HEK293 (cell line): ENCODE data around the gene PDZD2.

Experiments
- CTCF ChIA-PET: fragments of 350-600 bp; formaldehyde crosslinking; extraction: SDS; loops from one replicate; lab custom pipeline; 2021; ENCODE audit warnings: antibody characterized with exemption; lab: Yijun Ruan, JAX
- POLR2A ChIA-PET: fragments of 300-600 bp; formaldehyde crosslinking; extraction: SDS; loops from one replicate; lab custom pipeline; 2020; ENCODE audit warnings: antibody characterized with exemption, inconsistent platforms; lab: Yijun Ruan, JAX
- H3K27ac ChIP-seq: fragments of 200-500 bp; sonication (Bioruptor generic); 2 replicates; pipeline ENCODE4 v1.5.1; 2014; ENCODE audit warnings: low read depth, low read length, control low read depth, inconsistent platforms; ENCODE audit errors: extremely low read depth
- H3K36me3 ChIP-seq, 2 experiments: fragments of 200-500 bp in 1 of 2; sonication (Bioruptor generic) in 1 of 2; 1 replicate in 1 of 2; 2 replicates in 1 of 2; pipeline ENCODE4 v1.5.1; 2014 to 2017; ENCODE audit warnings: inconsistent platforms in 2 of 2, low read length in 2 of 2; ENCODE audit not compliant: control insufficient read depth in 2 of 2, insufficient read depth in 1 of 2
- H3K4me1 ChIP-seq: fragments of 200-500 bp; sonication (Bioruptor generic); 2 replicates; pipeline ENCODE4 v1.5.1; 2014; ENCODE audit warnings: mild to moderate bottlenecking, low read length, inconsistent platforms; ENCODE audit not compliant: control insufficient read depth, insufficient read depth
- H3K4me3 ChIP-seq: 2 replicates; pipeline ENCODE4 v1.5.1; 2011; ENCODE audit warnings: low read depth, mild to moderate bottlenecking, control low read depth, low read length, moderate library complexity
- H3K9me3 ChIP-seq: fragments of 200-500 bp; sonication (Bioruptor generic); 2 replicates; pipeline ENCODE4 v1.5.1; 2014; ENCODE audit warnings: low read depth, low read length, inconsistent platforms; ENCODE audit not compliant: control insufficient read depth, insufficient read depth
- GLI2 ChIP-seq: fragments of 450-650 bp; formaldehyde crosslinking; IDR thresholded peaks from 2 replicates; pipeline ENCODE4; 2017; ENCODE audit warnings: missing biosample characterization, missing genetic modification characterization, low read depth, borderline replicate concordance
- MZF1 ChIP-seq: fragments of 450-650 bp; formaldehyde crosslinking; IDR thresholded peaks from 2 replicates; pipeline ENCODE4 v1.5.1; 2017; ENCODE audit warnings: missing biosample characterization, missing genetic modification characterization, borderline replicate concordance
- SALL2 ChIP-seq: fragments of 450-650 bp; formaldehyde crosslinking; IDR thresholded peaks from 2 replicates; pipeline ENCODE4 v1.5.0; 2017; ENCODE audit warnings: missing biosample characterization, mild to moderate bottlenecking, missing genetic modification characterization, borderline replicate concordance
- ZBTB17 ChIP-seq: fragments of 450-650 bp; formaldehyde crosslinking; IDR thresholded peaks from 2 replicates; pipeline ENCODE4 v1.5.1; 2016; ENCODE audit warnings: missing biosample characterization, missing genetic modification characterization
- ZBTB21 ChIP-seq: fragments of 450-650 bp; formaldehyde crosslinking; IDR thresholded peaks from 2 replicates; pipeline ENCODE4 v1.5.1; 2017; ENCODE audit warnings: missing biosample characterization, missing genetic modification characterization
- ZNF112 ChIP-seq: fragments of 450-650 bp; formaldehyde crosslinking; IDR thresholded peaks from 2 replicates; pipeline ENCODE4 v1.5.0; 2017; ENCODE audit warnings: missing biosample characterization, missing genetic modification characterization
- ZNF169 ChIP-seq: fragments of 450-650 bp; formaldehyde crosslinking; IDR thresholded peaks from 2 replicates; pipeline ENCODE4 v1.5.1; 2016; ENCODE audit warnings: missing biosample characterization, missing genetic modification characterization
- ZNF19 ChIP-seq: fragments of 450-650 bp; formaldehyde crosslinking; IDR thresholded peaks from 2 replicates; pipeline ENCODE4; 2016; ENCODE audit warnings: missing biosample characterization, missing genetic modification characterization, low read depth
- ZNF221 ChIP-seq: fragments of 450-650 bp; formaldehyde crosslinking; IDR thresholded peaks from 2 replicates; pipeline ENCODE4 v1.5.1; 2017; ENCODE audit warnings: missing biosample characterization, missing genetic modification characterization, borderline replicate concordance
- ZNF239 ChIP-seq: fragments of 450-650 bp; formaldehyde crosslinking; IDR thresholded peaks from 2 replicates; pipeline ENCODE4 v1.5.1; 2016; ENCODE audit warnings: missing biosample characterization, missing genetic modification characterization
- ZNF292 ChIP-seq: fragments of 450-650 bp; formaldehyde crosslinking; IDR thresholded peaks from 2 replicates; pipeline ENCODE4 v1.5.1; 2016; ENCODE audit warnings: low read depth, missing biosample characterization, missing genetic modification characterization, borderline replicate concordance
- ZNF48 ChIP-seq: fragments of 450-650 bp; formaldehyde crosslinking; IDR thresholded peaks from 2 replicates; pipeline ENCODE4 v1.5.1; 2016; ENCODE audit warnings: missing biosample characterization, missing genetic modification characterization
- ZNF510 ChIP-seq: fragments of 450-650 bp; formaldehyde crosslinking; IDR thresholded peaks from 2 replicates; pipeline ENCODE4 v1.5.1; 2018; ENCODE audit warnings: mild to moderate bottlenecking, missing genetic modification characterization, missing biosample characterization; ENCODE audit not compliant: insufficient replicate concordance
- ZNF514 ChIP-seq: fragments of 450-650 bp; formaldehyde crosslinking; IDR thresholded peaks from 2 replicates; pipeline ENCODE4 v1.5.1; 2016; ENCODE audit warnings: missing biosample characterization, missing genetic modification characterization
- ZNF521 ChIP-seq: fragments of 450-650 bp; formaldehyde crosslinking; IDR thresholded peaks from 2 replicates; pipeline ENCODE4 v1.5.1; 2017; ENCODE audit warnings: missing biosample characterization, mild to moderate bottlenecking, missing genetic modification characterization
- ZNF530 ChIP-seq: fragments of 450-650 bp; formaldehyde crosslinking; IDR thresholded peaks from 2 replicates; pipeline ENCODE4 v1.5.1; 2016; ENCODE audit warnings: low read depth, missing biosample characterization, missing genetic modification characterization
- ZNF544 ChIP-seq: fragments of 450-650 bp; formaldehyde crosslinking; IDR thresholded peaks from 2 replicates; pipeline ENCODE4 v1.5.0; 2017; ENCODE audit warnings: missing biosample characterization, missing genetic modification characterization
- ZNF585B ChIP-seq: fragments of 450-650 bp; formaldehyde crosslinking; IDR thresholded peaks from 2 replicates; pipeline ENCODE4 v1.5.1; 2016; ENCODE audit warnings: missing biosample characterization, missing genetic modification characterization
- ZNF664 ChIP-seq: fragments of 450-650 bp; formaldehyde crosslinking; IDR thresholded peaks from 2 replicates; pipeline ENCODE4 v1.5.1; 2016; ENCODE audit warnings: missing biosample characterization, missing genetic modification characterization
- ZNF677 ChIP-seq: fragments of 450-650 bp; IDR thresholded peaks from 2 replicates; pipeline ENCODE4 v1.5.0; 2018; ENCODE audit warnings: missing biosample characterization, mild to moderate bottlenecking, missing genetic modification characterization, moderate library complexity
- ZNF792 ChIP-seq: fragments of 450-650 bp; formaldehyde crosslinking; IDR thresholded peaks from 2 replicates; pipeline ENCODE4 v1.5.1; 2016; ENCODE audit warnings: missing biosample characterization, missing genetic modification characterization
- ZNF837 ChIP-seq: fragments of 450-650 bp; formaldehyde crosslinking; IDR thresholded peaks from 2 replicates; pipeline ENCODE4 v1.5.1; 2016; ENCODE audit warnings: missing biosample characterization, missing genetic modification characterization
- ZNF843 ChIP-seq: fragments of 450-650 bp; formaldehyde crosslinking; IDR thresholded peaks from 2 replicates; pipeline ENCODE4 v1.5.1; 2016; ENCODE audit warnings: missing biosample characterization, missing genetic modification characterization
- ZSCAN30 ChIP-seq: fragments of 450-650 bp; IDR thresholded peaks from 2 replicates; pipeline ENCODE4 v1.5.1; 2018; ENCODE audit warnings: missing biosample characterization, mild to moderate bottlenecking, missing genetic modification characterization, moderate library complexity
- TF ChIP-seq, protein P1 (sequence below): fragments of 450-650 bp; formaldehyde crosslinking; IDR thresholded peaks from 2 replicates; pipeline ENCODE4 v1.5.1; 2016; ENCODE audit warnings: missing biosample characterization, missing genetic modification characterization
- TF ChIP-seq, protein P2 (sequence below): fragments of 450-650 bp; formaldehyde crosslinking; IDR thresholded peaks from 2 replicates; pipeline ENCODE4 v1.5.1; 2016; ENCODE audit warnings: missing biosample characterization, missing genetic modification characterization
- TF ChIP-seq, protein P3 (sequence below): fragments of 450-650 bp; formaldehyde crosslinking; IDR thresholded peaks from 2 replicates; pipeline ENCODE4 v1.5.1; 2017; ENCODE audit warnings: missing biosample characterization, missing genetic modification characterization

PDZD2 gene

DNA sequence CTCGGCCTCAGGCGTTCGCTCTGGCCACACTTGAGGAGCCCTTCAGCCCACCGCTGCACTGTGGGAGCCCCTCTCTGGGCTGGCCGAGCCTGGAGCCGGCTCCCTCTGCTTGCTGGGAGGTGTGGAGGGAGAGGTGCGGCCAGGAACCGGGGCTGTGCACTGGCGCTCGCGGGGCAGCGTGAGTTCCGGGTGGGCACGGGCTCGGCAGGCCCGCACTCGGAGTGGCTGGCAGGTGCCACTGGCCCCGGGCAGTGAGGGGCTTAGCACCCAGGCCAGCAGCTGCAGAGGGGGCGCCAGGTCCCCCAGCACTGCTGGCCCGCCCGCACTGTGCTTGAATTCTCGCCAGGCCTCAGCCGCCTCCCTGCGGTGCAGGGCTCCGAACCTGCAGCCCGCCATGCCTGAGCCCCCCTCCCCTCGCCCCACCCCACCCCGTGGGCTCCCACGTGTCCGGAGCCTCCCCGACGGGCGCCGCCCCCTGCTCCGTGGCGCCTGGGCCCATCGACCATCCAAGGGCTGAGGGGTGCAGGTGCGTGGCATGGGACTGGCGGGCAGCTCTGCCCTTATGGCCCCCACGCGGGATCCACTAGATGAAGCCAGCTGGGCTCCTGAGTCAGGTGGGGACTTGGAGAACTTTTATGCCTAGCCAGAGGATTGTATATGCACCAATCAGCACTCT is 138.2 kb downstream of the PDZD2 start:
- no peaks in the 10 kb centered on the region for H3K9me3 ChIP-seq
- no peaks in the 10 kb centered on the region for H3K36me3 ChIP-seq
- no peak overlapping the region for H3K4me3 ChIP-seq
- CTCF ChIA-PET, result no interaction called here
- TF ChIP-seq, protein P1, sequence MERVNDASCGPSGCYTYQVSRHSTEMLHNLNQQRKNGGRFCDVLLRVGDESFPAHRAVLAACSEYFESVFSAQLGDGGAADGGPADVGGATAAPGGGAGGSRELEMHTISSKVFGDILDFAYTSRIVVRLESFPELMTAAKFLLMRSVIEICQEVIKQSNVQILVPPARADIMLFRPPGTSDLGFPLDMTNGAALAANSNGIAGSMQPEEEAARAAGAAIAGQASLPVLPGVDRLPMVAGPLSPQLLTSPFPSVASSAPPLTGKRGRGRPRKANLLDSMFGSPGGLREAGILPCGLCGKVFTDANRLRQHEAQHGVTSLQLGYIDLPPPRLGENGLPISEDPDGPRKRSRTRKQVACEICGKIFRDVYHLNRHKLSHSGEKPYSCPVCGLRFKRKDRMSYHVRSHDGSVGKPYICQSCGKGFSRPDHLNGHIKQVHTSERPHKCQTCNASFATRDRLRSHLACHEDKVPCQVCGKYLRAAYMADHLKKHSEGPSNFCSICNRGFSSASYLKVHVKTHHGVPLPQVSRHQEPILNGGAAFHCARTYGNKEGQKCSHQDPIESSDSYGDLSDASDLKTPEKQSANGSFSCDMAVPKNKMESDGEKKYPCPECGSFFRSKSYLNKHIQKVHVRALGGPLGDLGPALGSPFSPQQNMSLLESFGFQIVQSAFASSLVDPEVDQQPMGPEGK, result no peak
- no peak for TF ChIP-seq ZNF843 (tag by site-specific recombination)
- no peaks in the 10 kb centered on the region for H3K4me1 ChIP-seq
- H3K27ac ChIP-seq, result no peak overlapping the region
- POLR2A ChIA-PET, result no interaction called here

DNA sequence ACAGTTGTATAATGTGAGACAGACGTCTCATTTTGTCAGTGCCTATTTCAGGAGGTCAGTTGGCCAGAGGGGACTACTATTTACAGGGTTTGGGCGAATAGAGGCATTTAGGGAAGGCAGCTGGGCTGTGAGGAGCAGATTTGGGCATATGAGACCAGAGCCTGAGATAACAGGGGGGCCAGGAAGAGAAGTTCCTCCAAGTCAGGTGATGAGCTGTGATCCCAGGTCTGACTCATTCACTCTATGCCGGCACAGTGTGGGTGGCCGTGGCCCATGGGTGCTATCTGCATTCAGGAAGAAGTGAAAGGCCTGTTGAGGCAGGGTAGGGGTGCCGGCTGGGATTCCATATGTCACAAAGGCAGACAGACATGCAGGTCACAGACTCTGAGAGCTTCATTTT is 142.8 kb downstream of the PDZD2 start:
- POLR2A ChIA-PET, result no interaction called here
- Histone ChIP-seq H3K4me1 (no peaks in the 10 kb centered on the region), H3K27ac (no peak overlapping the region), H3K36me3 (no peaks in the 10 kb centered on the region)
- TF ChIP-seq ZNF585B (tag by site-specific recombination) (no peak), ZBTB17 (tag by site-specific recombination) (no peak), ZNF544 (tag by site-specific recombination) (no peak), ZNF48 (tag by site-specific recombination) (no peak), ZNF169 (no peak), ZNF530 (tag by site-specific recombination) (no peak), ZNF664 (tag by site-specific recombination) (no peak), ZNF19 (tag by site-specific recombination) (no peak), ZNF677 (tag by site-specific recombination) (no peak), ZBTB21 (tag by site-specific recombination) (no peak)
- TF ChIP-seq, protein P2, sequence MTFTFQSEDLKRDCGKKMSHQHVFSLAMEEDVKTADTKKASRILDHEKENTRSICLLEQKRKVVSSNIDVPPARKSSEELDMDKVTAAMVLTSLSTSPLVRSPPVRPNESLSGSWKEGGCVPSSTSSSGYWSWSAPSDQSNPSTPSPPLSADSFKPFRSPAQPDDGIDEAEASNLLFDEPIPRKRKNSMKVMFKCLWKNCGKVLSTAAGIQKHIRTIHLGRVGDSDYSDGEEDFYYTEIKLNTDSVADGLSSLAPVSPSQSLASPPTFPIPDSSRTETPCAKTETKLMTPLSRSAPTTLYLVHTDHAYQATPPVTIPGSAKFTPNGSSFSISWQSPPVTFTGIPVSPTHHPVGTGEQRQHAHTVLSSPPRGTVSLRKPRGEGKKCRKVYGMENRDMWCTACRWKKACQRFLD (tag by site-specific recombination), result no peak
- TF ChIP-seq, all 188 proteins: peak for 0
- no peak overlapping the region for H3K4me3 ChIP-seq
- CTCF ChIA-PET, result interaction anchor here (0.8 to 1.0 kb wide), 2 partner anchors 27 to 58 kb away, joined by 4 to 5 read pairs; no protein-coding TSS in a partner anchor
- H3K9me3 ChIP-seq, result no peaks in the 10 kb centered on the region

DNA sequence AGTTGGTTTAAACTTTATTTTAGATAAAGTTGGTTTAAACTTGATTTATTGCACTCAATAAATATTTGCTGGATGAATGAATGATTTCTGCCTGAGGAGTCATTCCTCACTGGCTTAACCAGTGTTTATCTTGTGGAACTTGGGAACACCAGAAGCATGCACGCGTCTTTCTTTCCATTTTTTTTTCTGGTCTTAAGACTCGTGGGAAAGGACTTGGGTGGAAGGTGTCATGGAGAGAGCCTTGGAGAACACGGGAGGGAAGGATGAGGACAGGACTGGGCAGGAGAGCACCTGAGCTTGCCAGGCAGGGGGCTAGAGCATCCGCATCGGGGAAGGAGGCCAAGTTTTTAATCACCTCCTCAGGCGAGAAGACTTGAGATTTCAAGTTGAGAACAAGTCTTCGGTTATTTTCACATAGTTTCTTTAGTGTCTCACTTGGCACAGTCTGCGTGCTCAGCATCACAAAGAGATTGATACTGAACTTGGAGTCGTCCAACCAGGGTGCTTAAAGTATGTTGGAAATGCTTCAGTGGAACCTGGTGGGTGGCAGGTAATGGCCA is 144.2 kb downstream of the PDZD2 start:
- no peak overlapping the region for H3K4me3 ChIP-seq
- CTCF ChIA-PET, result no interaction called here
- no peaks in the 10 kb centered on the region for H3K9me3 ChIP-seq
- no peak overlapping the region for H3K27ac ChIP-seq
- no peaks in the 10 kb centered on the region for H3K4me1 ChIP-seq
- POLR2A ChIA-PET, result no interaction called here
- H3K36me3 ChIP-seq, result no peaks in the 10 kb centered on the region
- no peak for TF ChIP-seq ZNF292
- no peak for TF ChIP-seq ZNF239 (tag by site-specific recombination)
- TF ChIP-seq ZNF221, result no peak
- TF ChIP-seq ZBTB17 (tag by site-specific recombination), result no peak
- no peak for TF ChIP-seq ZNF514 (tag by site-specific recombination)
- no peak for TF ChIP-seq ZNF112 (tag by site-specific recombination)
- TF ChIP-seq ZNF837 (tag by site-specific recombination), result no peak
- no peak for TF ChIP-seq ZNF510
- TF ChIP-seq SALL2, result no peak
- TF ChIP-seq ZNF521 (tag by site-specific recombination), result no peak
- no peak for TF ChIP-seq ZSCAN30 (tag by site-specific recombination)
- TF ChIP-seq GLI2, result no peak
- TF ChIP-seq, protein P3, sequence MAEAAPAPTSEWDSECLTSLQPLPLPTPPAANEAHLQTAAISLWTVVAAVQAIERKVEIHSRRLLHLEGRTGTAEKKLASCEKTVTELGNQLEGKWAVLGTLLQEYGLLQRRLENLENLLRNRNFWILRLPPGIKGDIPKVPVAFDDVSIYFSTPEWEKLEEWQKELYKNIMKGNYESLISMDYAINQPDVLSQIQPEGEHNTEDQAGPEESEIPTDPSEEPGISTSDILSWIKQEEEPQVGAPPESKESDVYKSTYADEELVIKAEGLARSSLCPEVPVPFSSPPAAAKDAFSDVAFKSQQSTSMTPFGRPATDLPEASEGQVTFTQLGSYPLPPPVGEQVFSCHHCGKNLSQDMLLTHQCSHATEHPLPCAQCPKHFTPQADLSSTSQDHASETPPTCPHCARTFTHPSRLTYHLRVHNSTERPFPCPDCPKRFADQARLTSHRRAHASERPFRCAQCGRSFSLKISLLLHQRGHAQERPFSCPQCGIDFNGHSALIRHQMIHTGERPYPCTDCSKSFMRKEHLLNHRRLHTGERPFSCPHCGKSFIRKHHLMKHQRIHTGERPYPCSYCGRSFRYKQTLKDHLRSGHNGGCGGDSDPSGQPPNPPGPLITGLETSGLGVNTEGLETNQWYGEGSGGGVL (tag by site-specific recombination), result no peak
- TF ChIP-seq ZNF792 (tag by site-specific recombination), result no peak
- TF ChIP-seq MZF1, result no peak
